CD14-positive monocyte (primary cell): ENCODE data around the gene RITA1. TPM values are rescaled to one million over a fixed set of nuclear protein-coding genes. Genes with fewer than 3 reads are reported as not detected.
A peak's percentile ranks its signal among the peaks of the same experiment; 100 is the strongest.

Source experiments
- DNase-seq, 3 donors: peaks; one replicate each; pipeline ENCODE4 v3.0.0-alpha.2; 2011 to 2022
- H2AFZ ChIP-seq: 2 replicates; pipeline ENCODE4 v1.6.0; 2012; ENCODE audit warnings: mild to moderate bottlenecking, low read depth, low read length, inconsistent platforms; ENCODE audit not compliant: insufficient read depth, poor library complexity, severe bottlenecking
- H3K27ac ChIP-seq, 2 donors: 1 replicate in 1 of 2; 2 replicates in 1 of 2; pipeline ENCODE4 v1.5.1; 2012 to 2013; ENCODE audit warnings: low read length in 2 of 2, control low read depth in 1 of 2, inconsistent platforms in 1 of 2, low read depth in 1 of 2, mild to moderate bottlenecking in 1 of 2
- H3K27me3 ChIP-seq, 2 donors: one replicate each; pipeline versions ENCODE4 v1.6.0 to v1.6.1; 2011 to 2013; ENCODE audit warnings: low read length in 2 of 2; ENCODE audit not compliant: control insufficient read depth in 2 of 2, insufficient read depth in 2 of 2
- H3K36me3 ChIP-seq, 2 donors: replicated peaks in 1 of 2; 1 replicate in 1 of 2; 2 replicates in 1 of 2; pipeline versions ENCODE4 v1.5.1 to v1.6.1; 2012 to 2013; ENCODE audit warnings: low read length in 2 of 2, control low read depth in 1 of 2, inconsistent platforms in 1 of 2, mild to moderate bottlenecking in 1 of 2; ENCODE audit not compliant: insufficient read depth in 2 of 2, control insufficient read depth in 1 of 2
- H3K4me1 ChIP-seq, 2 donors: 1 replicate in 1 of 2; 2 replicates in 1 of 2; pipeline versions ENCODE4 v1.5.1 to v1.6.1; 2012 to 2013; ENCODE audit warnings: low read length in 2 of 2, control low read depth in 1 of 2, inconsistent platforms in 1 of 2, mild to moderate bottlenecking in 1 of 2, moderate library complexity in 1 of 2; ENCODE audit not compliant: insufficient read depth in 2 of 2, control insufficient read depth in 1 of 2
- H3K4me2 ChIP-seq: replicated peaks from 2 replicates; pipeline ENCODE3; 2012; ENCODE audit warnings: low read length, moderate library complexity, mild to moderate bottlenecking; ENCODE audit not compliant: poor library complexity, severe bottlenecking; ENCODE audit errors: extremely low read depth
- H3K4me3 ChIP-seq, 3 experiments: fragments of 200-600 bp in 1 of 3; sonication (generic) in 1 of 3; replicated peaks in 1 of 3; 1 replicate in 2 of 3; 2 replicates in 1 of 3; pipeline ENCODE4 v1.5.1; 2011 to 2013; ENCODE audit warnings: low read length in 3 of 3, mild to moderate bottlenecking in 3 of 3, control low read depth in 2 of 3, low read depth in 2 of 3, inconsistent platforms in 1 of 3, moderate library complexity in 1 of 3
- H3K79me2 ChIP-seq: 2 replicates; pipeline ENCODE4 v1.6.0; 2012; ENCODE audit warnings: mild to moderate bottlenecking, control low read depth, inconsistent platforms, low read length, moderate library complexity; ENCODE audit not compliant: insufficient read depth
- H3K9ac ChIP-seq: 2 replicates; pipeline ENCODE4 v1.6.0; 2017; ENCODE audit warnings: low read length, mild to moderate bottlenecking; ENCODE audit not compliant: insufficient read depth, poor library complexity, severe bottlenecking
- H3K9me3 ChIP-seq, 2 donors: replicated peaks in 1 of 2; 1 replicate in 1 of 2; 2 replicates in 1 of 2; pipeline versions ENCODE4 v1.5.1 to v1.6.1; 2012 to 2013; ENCODE audit warnings: low read length in 2 of 2, control low read depth in 1 of 2; ENCODE audit not compliant: control insufficient read depth in 1 of 2, insufficient read depth in 1 of 2
- H4K20me1 ChIP-seq: 2 replicates; pipeline ENCODE4 v1.6.0; 2012; ENCODE audit warnings: mild to moderate bottlenecking, low read length, control low read depth, moderate library complexity; ENCODE audit not compliant: insufficient read depth
- H3K27ac Mint-ChIP-seq, 7 donors: one replicate each; pipeline ENCODE4 v1.8.0; 2020; ENCODE audit warnings: mild to moderate bottlenecking in 7 of 7, mixed read lengths in 7 of 7, moderate library complexity in 6 of 7, inconsistent platforms in 2 of 7
- H3K27me3 Mint-ChIP-seq, 3 donors: one replicate each; pipeline ENCODE4 v1.8.0; 2021 to 2022; ENCODE audit warnings: low read depth in 3 of 3, mild to moderate bottlenecking in 3 of 3, mixed read lengths in 3 of 3, moderate library complexity in 3 of 3, inconsistent platforms in 1 of 3
- H3K36me3 Mint-ChIP-seq, 2 donors: one replicate each; pipeline ENCODE4 v1.8.0; 2020; ENCODE audit warnings: mixed read lengths in 2 of 2, inconsistent platforms in 1 of 2, mild to moderate bottlenecking in 1 of 2
- H3K4me1 Mint-ChIP-seq: one replicate; pipeline ENCODE4 v1.8.0; 2020; ENCODE audit warnings: mild to moderate bottlenecking, mixed read lengths
- H3K4me3 Mint-ChIP-seq, 2 donors: one replicate each; pipeline ENCODE4 v1.8.0; 2020; ENCODE audit warnings: mild to moderate bottlenecking in 2 of 2, mixed read lengths in 2 of 2, moderate library complexity in 1 of 2
- H3K9me3 Mint-ChIP-seq, 7 donors: one replicate each; pipeline ENCODE4 v1.8.0; 2020 to 2022; ENCODE audit warnings: mixed read lengths in 7 of 7, mild to moderate bottlenecking in 6 of 7, moderate library complexity in 6 of 7, inconsistent platforms in 2 of 7
- CTCF ChIP-seq: fragments of 200-600 bp; IDR thresholded peaks from one replicate; pipeline ENCODE4 v1.8.0; 2022; ENCODE audit warnings: antibody characterized with exemption, mild to moderate bottlenecking
- WGBS: methylation state at CpG from one replicate; pipeline ENCODE4 v1.1.5; 2013; ENCODE audit warnings: missing lambda C conversion rate; ENCODE audit not compliant: insufficient coverage; 5-methylcytosine and 5-hydroxymethylcytosine counted together
- intact Hi-C, 2 donors: fragments of 100-400 bp; cut with micrococcal nuclease; formaldehyde crosslinking; loops; one replicate each; pipeline versions ENCODE4 v1.15.0 to v1.15.1; 2023
- polyA plus RNA-seq, 3 donors: library from polyadenylated mRNA; depleted of rRNA in 1 of 3; unstranded in 2 of 3; stranded (reverse) in 1 of 3; fragments of 300-500 nt in 2 of 3; fragments of >200 nt in 1 of 3; fragmentation: Illumina TruSeq in 2 of 3; gene quantifications; 1 replicate in 2 of 3; 2 replicates in 1 of 3; pipeline ENCODE4 v1.2.3, GENCODE V29; 2012 to 2021

The RITA1 gene
- polyA plus RNA-seq, 3 donors: 4.9 to 17.6 (median 16.4) TPM

DNA sequence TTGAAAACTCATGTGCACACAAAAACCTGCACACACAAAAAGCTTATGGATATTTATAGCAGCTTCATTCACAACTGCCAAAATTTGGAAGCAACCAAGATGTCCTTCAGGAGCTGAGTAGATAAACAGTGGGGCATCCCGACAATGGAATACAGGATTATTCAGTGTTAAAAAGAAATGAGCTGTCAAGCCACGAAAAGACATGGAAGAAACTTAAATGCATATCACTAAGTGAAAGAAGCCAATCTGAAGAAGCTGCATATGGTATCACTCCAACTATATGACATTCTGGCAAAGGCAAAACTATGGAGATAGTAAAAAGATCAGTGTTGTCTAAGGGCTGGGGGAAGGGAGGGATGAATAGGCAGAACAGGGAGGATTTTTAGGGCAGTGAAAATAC is 30.5 kb downstream of the RITA1 start:
- H3K4me2 ChIP-seq: no peak overlapping the region

GRCh38 chr12:113220593-113221180 is 35.2 kb downstream of the RITA1 start:
- no peak for TF ChIP-seq CTCF
- Histone ChIP-seq H4K20me1 (no peaks in the 10 kb centered on the region), H3K9ac (no peak overlapping the region), H3K9me3 (no peaks in the 10 kb centered on the region), H3K27me3 (no peaks in the 10 kb centered on the region), H3K4me1 (peaks cover 64 to 68% of the 10 kb centered on the region in 2 donors), H3K79me2 (peaks cover 50% of the 10 kb centered on the region), H3K4me2 (peak overlapping the region; percentile 91), H3K27ac (peak overlapping the region; percentile 14 to 74), H3K4me3 (peak overlapping the region; percentile 46 to 92 (median 53)), H2AFZ (peak overlapping the region; percentile 58), H3K36me3 (no peaks in the 10 kb centered on the region)
- intact Hi-C loops: no loop called here
- peaks cover 0 to 5% of the 10 kb centered on the region in 2 donors for H3K36me3 Mint-ChIP-seq
- peak overlapping the region; percentile 87 to 94 (median 91) for H3K27ac Mint-ChIP-seq
- no peak for DNase-seq
- H3K4me3 Mint-ChIP-seq: peak overlapping the region; percentile 89 to 96
- no peaks in the 10 kb centered on the region for H3K27me3 Mint-ChIP-seq
- peaks cover 54% of the 10 kb centered on the region for H3K4me1 Mint-ChIP-seq
- no peaks in the 10 kb centered on the region for H3K9me3 Mint-ChIP-seq
- 1% methylated on average over 16 of the region's 23 CpGs for WGBS

More for the DNA sequence above, 30.5 kb downstream of the RITA1 start:
- H3K9me3 Mint-ChIP-seq: no peaks in the 10 kb centered on the region
- Histone ChIP-seq H3K36me3 (no peaks in the 10 kb centered on the region), H3K4me1 (peaks cover 76 to 80% of the 10 kb centered on the region in 2 donors), H2AFZ (no peak overlapping the region), H3K9ac (no peak overlapping the region), H3K27ac (no peak overlapping the region), H3K9me3 (no peaks in the 10 kb centered on the region), H3K79me2 (peaks cover 8% of the 10 kb centered on the region), H3K27me3 (no peaks in the 10 kb centered on the region), H4K20me1 (no peaks in the 10 kb centered on the region), H3K4me3 (no peak overlapping the region)
- H3K36me3 Mint-ChIP-seq: peaks cover 4% of the 10 kb centered on the region in 2 donors
- H3K4me3 Mint-ChIP-seq: no peak overlapping the region
- H3K4me1 Mint-ChIP-seq: peaks cover 66% of the 10 kb centered on the region
- no peak for DNase-seq
- H3K27me3 Mint-ChIP-seq: no peaks in the 10 kb centered on the region
- intact Hi-C loops: loop anchor here in 1 of 2 donors (10.0 kb wide), 1 partner anchor 119 kb away; the partner anchor contains the start of gene SLC8B1
- no peak for TF ChIP-seq CTCF
- WGBS: no CpG with 5 or more reads among the region's 2 CpGs
- peak overlapping the region in 2 of 7 donors; percentile 14 to 36 for H3K27ac Mint-ChIP-seq
